HL-60 (cell line): Measurements from ENCODE around the gene HDAC8.

ENCODE experiments used
- POLR2AphosphoS5 ChIP-seq: IDR thresholded peaks from 2 replicates; pipeline ENCODE4 v1.6.1; 2012; ENCODE audit warnings: low read depth
- TF ChIP-seq, protein P1 (sequence below): IDR thresholded peaks from one replicate; pipeline ENCODE4 v1.5.1; 2011; ENCODE audit warnings: low read length, control low read depth, inconsistent platforms; ENCODE audit not compliant: insufficient read depth

DNA sequence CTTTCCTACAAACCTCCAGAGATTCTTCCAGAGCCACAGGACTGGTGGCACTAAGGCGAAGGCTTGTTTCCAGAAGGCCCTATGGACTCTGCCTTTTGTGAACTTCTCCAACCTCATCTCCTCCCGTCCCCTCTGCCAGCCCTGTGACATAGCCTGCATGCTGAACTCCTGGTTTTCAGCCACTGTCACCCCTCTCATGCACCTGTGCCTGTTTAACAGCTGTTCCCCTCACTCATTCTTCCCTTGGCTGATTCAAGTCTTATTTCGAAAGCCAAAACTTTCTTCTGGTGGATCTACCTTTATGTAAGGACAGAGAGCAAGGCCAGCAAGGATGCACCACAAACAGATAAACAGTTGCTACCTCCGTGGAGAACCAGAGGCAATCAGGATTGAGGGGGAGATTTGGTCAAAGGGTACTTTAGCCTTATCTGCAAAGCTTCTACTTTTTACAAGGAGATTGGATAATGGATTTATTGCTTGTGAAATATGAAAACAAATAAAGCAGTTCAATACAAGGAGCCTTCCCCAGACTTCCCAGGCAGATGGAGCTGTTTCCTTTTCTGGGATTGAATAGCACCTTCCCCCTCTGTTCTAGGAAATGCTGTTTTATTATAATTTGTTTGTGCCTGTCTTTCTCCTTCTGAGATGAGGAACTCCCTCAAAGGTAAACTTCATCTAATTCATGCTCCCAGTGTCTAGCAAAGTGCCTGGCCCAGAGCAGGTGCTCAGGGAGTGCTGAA lies 272.6 kb downstream of the HDAC8 start:
- TF ChIP-seq, protein P1, sequence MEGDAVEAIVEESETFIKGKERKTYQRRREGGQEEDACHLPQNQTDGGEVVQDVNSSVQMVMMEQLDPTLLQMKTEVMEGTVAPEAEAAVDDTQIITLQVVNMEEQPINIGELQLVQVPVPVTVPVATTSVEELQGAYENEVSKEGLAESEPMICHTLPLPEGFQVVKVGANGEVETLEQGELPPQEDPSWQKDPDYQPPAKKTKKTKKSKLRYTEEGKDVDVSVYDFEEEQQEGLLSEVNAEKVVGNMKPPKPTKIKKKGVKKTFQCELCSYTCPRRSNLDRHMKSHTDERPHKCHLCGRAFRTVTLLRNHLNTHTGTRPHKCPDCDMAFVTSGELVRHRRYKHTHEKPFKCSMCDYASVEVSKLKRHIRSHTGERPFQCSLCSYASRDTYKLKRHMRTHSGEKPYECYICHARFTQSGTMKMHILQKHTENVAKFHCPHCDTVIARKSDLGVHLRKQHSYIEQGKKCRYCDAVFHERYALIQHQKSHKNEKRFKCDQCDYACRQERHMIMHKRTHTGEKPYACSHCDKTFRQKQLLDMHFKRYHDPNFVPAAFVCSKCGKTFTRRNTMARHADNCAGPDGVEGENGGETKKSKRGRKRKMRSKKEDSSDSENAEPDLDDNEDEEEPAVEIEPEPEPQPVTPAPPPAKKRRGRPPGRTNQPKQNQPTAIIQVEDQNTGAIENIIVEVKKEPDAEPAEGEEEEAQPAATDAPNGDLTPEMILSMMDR, result no peak
- no peak for TF ChIP-seq POLR2AphosphoS5
